Endothelial cell of umbilical vein (primary cell): Measurements from ENCODE around the gene C17orf100. TPM values are rescaled to one million over a fixed set of nuclear protein-coding genes. Genes with fewer than 3 reads are reported as not detected.
"Not testable (repeated sequence)": the region's sequence is repeated elsewhere in the genome, so short reads cannot be mapped to it uniquely, and the experiment has no call there.

ENCODE experiments used
- BruUV-seq: library from RNA; stranded (reverse); fragments of 400-500 nt; replicated peaks from 2 replicates; lab custom pipeline; 2021; lab: Mats Ljungman, UMichigan
- CTCF ChIA-PET: fragments of 300-600, 350-600 bp; sonication (Branson Sonifier 250); formaldehyde crosslinking; loops from one replicate; lab custom pipeline; 2021; ENCODE audit warnings: antibody characterized with exemption, inconsistent platforms; lab: Charles Lee
- POLR2A ChIA-PET: fragments of 300-600, 350-600 bp; sonication (Branson Sonifier 250); formaldehyde crosslinking; loops from one replicate; lab custom pipeline; 2021; ENCODE audit warnings: antibody characterized with exemption, inconsistent platforms; lab: Charles Lee
- DNase-seq: peaks from one replicate; pipeline ENCODE4 v3.0.0-alpha.2; 2011; ENCODE audit warnings: low read depth, low spot score
- FAIRE-seq: peaks from 2 replicates; lab custom pipeline; 2011; peaks lifted over from hg19 to GRCh38; lab: Jason Lieb, UNC
- H2AFZ ChIP-seq: 2 replicates; pipeline ENCODE4 v1.6.0; 2012; ENCODE audit warnings: low read depth, low read length, control low read depth, inconsistent platforms
- H3K27ac ChIP-seq: 2 replicates; pipeline ENCODE4 v1.5.1; 2011; ENCODE audit warnings: low read depth, mild to moderate bottlenecking, control low read depth, low read length, moderate library complexity; ENCODE audit not compliant: insufficient read depth
- H3K27me3 ChIP-seq, 2 experiments: 2 replicates each; pipeline versions ENCODE4 v1.6.0 to v1.6.1; 2011; ENCODE audit warnings: low read length in 2 of 2, mixed read lengths in 1 of 2; ENCODE audit not compliant: control insufficient read depth in 2 of 2, insufficient read depth in 2 of 2
- H3K36me3 ChIP-seq, 2 experiments: 2 replicates in 1 of 2; 3 replicates in 1 of 2; pipeline ENCODE4 v1.5.1; 2011; ENCODE audit warnings: low read length in 2 of 2, mild to moderate bottlenecking in 1 of 2, moderate library complexity in 1 of 2; ENCODE audit not compliant: control insufficient read depth in 2 of 2, insufficient read depth in 2 of 2; ENCODE audit errors: extremely low read depth in 1 of 2
- H3K4me1 ChIP-seq: 3 replicates; pipeline ENCODE4 v1.5.1; 2011; ENCODE audit warnings: mild to moderate bottlenecking, low read length; ENCODE audit not compliant: control insufficient read depth, insufficient read depth; ENCODE audit errors: extremely low read depth
- H3K4me2 ChIP-seq: 2 replicates; pipeline ENCODE4 v1.6.1; 2011; ENCODE audit warnings: low read length, control low read depth, mixed read lengths; ENCODE audit not compliant: insufficient read depth
- H3K4me3 ChIP-seq, 3 experiments: fragments of 200-600 bp in 1 of 3; sonication (generic), shearing (Covaris generic) in 1 of 3; replicated peaks in 1 of 3; 2 replicates each; pipeline ENCODE4 v1.5.1; 2011 to 2016; ENCODE audit warnings: control low read depth in 3 of 3, low read length in 3 of 3, mild to moderate bottlenecking in 2 of 3, inconsistent platforms in 1 of 3, low read depth in 1 of 3, moderate library complexity in 1 of 3; ENCODE audit not compliant: insufficient read depth in 1 of 3
- H3K79me2 ChIP-seq: 2 replicates; pipeline ENCODE4 v1.6.0; 2012; ENCODE audit warnings: low read length, inconsistent platforms; ENCODE audit not compliant: control insufficient read depth, insufficient read depth
- H3K9ac ChIP-seq: replicated peaks from 2 replicates; pipeline ENCODE3; 2011; ENCODE audit warnings: low read length, control low read depth; ENCODE audit not compliant: insufficient read depth; ENCODE audit errors: extremely low read depth
- H3K9me1 ChIP-seq: replicated peaks from 3 replicates; pipeline ENCODE4 v1.6.0; 2011; ENCODE audit warnings: mild to moderate bottlenecking, low read length; ENCODE audit not compliant: control insufficient read depth, insufficient read depth; ENCODE audit errors: extremely low read depth
- H3K9me3 ChIP-seq: replicated peaks from 2 replicates; pipeline ENCODE4 v1.5.1; 2012; ENCODE audit warnings: low read length, inconsistent platforms; ENCODE audit not compliant: control insufficient read depth, insufficient read depth
- H4K20me1 ChIP-seq: replicated peaks from 2 replicates; pipeline ENCODE3; 2011; ENCODE audit warnings: mild to moderate bottlenecking, low read length; ENCODE audit not compliant: control insufficient read depth, insufficient read depth; ENCODE audit errors: extremely low read depth
- EZH2 ChIP-seq: IDR thresholded peaks from 2 replicates; pipeline ENCODE4 v1.6.1; 2012; ENCODE audit warnings: borderline replicate concordance, low read depth, mild to moderate bottlenecking, moderate library complexity, low read length, inconsistent platforms; ENCODE audit not compliant: severe bottlenecking
- FOS ChIP-seq: IDR thresholded peaks from 2 replicates; pipeline ENCODE4 v1.6.1; 2011; ENCODE audit warnings: mild to moderate bottlenecking, low read length, moderate library complexity, borderline replicate concordance; ENCODE audit not compliant: insufficient read depth
- GATA2 ChIP-seq: IDR thresholded peaks from 2 replicates; pipeline ENCODE4 v1.7.0; 2011; ENCODE audit warnings: low read depth, mild to moderate bottlenecking, moderate library complexity, mixed read lengths, low read length; ENCODE audit not compliant: insufficient read length, insufficient read depth
- MYC ChIP-seq: IDR thresholded peaks from one replicate; pipeline ENCODE4 v1.6.1; 2011; ENCODE audit warnings: mild to moderate bottlenecking, low read depth, low read length
- POLR2AphosphoS5 ChIP-seq: IDR thresholded peaks from 2 replicates; pipeline ENCODE4 v1.6.1; 2012; ENCODE audit warnings: low read depth, mild to moderate bottlenecking, control low read depth, low read length, moderate library complexity; ENCODE audit not compliant: insufficient read depth
- dilution Hi-C: fragments of 300-500 bp; cut with MboI; formaldehyde crosslinking; loops from one replicate; pipeline ENCODE4 v1.15.0; 2019; ENCODE audit warnings: low sequenced_read_pairs; ENCODE audit not compliant: extremely low pct_ligation_motif_present
- intact Hi-C: fragments of 100-400 bp; cut with micrococcal nuclease; formaldehyde crosslinking; loops from one replicate; pipeline ENCODE4 v1.10.0; 2022
- polyA plus RNA-seq, 4 experiments: library from polyadenylated mRNA; depleted of rRNA in 3 of 4; stranded (reverse) in 3 of 4; unstranded in 1 of 4; fragments of >200 nt; gene quantifications; 2 replicates each; pipeline versions ENCODE4 v1.2.1 to v1.2.3, GENCODE V29; 2011 to 2012; ENCODE audit warnings: missing spikeins in 1 of 4
- total RNA-seq: library from RNA; stranded (reverse); gene quantifications from 2 replicates; pipeline ENCODE4 v1.2.3, GENCODE V29; 2021
- TF ChIP-seq, protein P1 (sequence below), 2 donors: IDR thresholded peaks; 1 replicate in 1 of 2; 2 replicates in 1 of 2; pipeline ENCODE4 v1.5.1; 2011; ENCODE audit warnings: low read length in 2 of 2, mild to moderate bottlenecking in 2 of 2, moderate library complexity in 2 of 2, control low read depth in 1 of 2, inconsistent platforms in 1 of 2, low read depth in 1 of 2; ENCODE audit not compliant: insufficient read depth in 1 of 2; ENCODE audit errors: extremely low read depth in 1 of 2

The C17orf100 gene
- total and polyA plus RNA-seq, 2 donors (not counting 3 experiments of a cell fraction or from before 2014, with no cell fraction given): 0.99 to 1.4 TPM

- FAIRE-seq (no peak), DNase-seq (no peak)
- ChIA-PET CTCF (no interaction called here), POLR2A (no interaction called here)
- BruUV-seq: no TSS peak
- Histone ChIP-seq H3K4me1 (no peaks in the 10 kb centered on the region), H3K4me3 (no peak overlapping the region), H3K9me1 (no peaks in the 10 kb centered on the region), H3K27me3 (peaks cover 0 to 7% of the 10 kb centered on the region in 2 experiments), H4K20me1 (no peaks in the 10 kb centered on the region), H2AFZ (no peak overlapping the region), H3K79me2 (no peaks in the 10 kb centered on the region), H3K36me3 (no peaks in the 10 kb centered on the region), H3K4me2 (no peak overlapping the region), H3K27ac (no peak overlapping the region), H3K9ac (no peak overlapping the region), H3K9me3 (no peaks in the 10 kb centered on the region)
- dilution Hi-C loops: no loop called here
- intact Hi-C loops: no loop called here
- TF ChIP-seq, protein P1, sequence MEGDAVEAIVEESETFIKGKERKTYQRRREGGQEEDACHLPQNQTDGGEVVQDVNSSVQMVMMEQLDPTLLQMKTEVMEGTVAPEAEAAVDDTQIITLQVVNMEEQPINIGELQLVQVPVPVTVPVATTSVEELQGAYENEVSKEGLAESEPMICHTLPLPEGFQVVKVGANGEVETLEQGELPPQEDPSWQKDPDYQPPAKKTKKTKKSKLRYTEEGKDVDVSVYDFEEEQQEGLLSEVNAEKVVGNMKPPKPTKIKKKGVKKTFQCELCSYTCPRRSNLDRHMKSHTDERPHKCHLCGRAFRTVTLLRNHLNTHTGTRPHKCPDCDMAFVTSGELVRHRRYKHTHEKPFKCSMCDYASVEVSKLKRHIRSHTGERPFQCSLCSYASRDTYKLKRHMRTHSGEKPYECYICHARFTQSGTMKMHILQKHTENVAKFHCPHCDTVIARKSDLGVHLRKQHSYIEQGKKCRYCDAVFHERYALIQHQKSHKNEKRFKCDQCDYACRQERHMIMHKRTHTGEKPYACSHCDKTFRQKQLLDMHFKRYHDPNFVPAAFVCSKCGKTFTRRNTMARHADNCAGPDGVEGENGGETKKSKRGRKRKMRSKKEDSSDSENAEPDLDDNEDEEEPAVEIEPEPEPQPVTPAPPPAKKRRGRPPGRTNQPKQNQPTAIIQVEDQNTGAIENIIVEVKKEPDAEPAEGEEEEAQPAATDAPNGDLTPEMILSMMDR (IDR thresholded peaks at IDR 0.05; ENCODE audit: extremely low read depth in 1 of 2, insufficient read depth in 1 of 2, low read depth in 1 of 2, low read length in 2 of 2): no peak
- TF ChIP-seq FOS (no peak), POLR2AphosphoS5 (no peak), GATA2 (no peak), MYC (no peak)
Observed at GRCh38 chr17:6690641-6691040, 39.1 kb downstream of the C17orf100 start.

- no peak for DNase-seq
- H3K27me3 ChIP-seq: peaks cover 0 to 6% of the 10 kb centered on the region in 2 experiments
- H3K36me3 ChIP-seq: no peaks in the 10 kb centered on the region
- no TSS peak for BruUV-seq
- no peak for FAIRE-seq
- H3K4me3 ChIP-seq: no peak overlapping the region
- H3K9me1 ChIP-seq: no peaks in the 10 kb centered on the region
- TF ChIP-seq POLR2AphosphoS5 (no peak), MYC (no peak), GATA2 (no peak), EZH2 (no peak)
- H3K27ac ChIP-seq: no peak overlapping the region
- dilution Hi-C loops: no loop called here
- POLR2A ChIA-PET: no interaction called here
- no peaks in the 10 kb centered on the region for H3K79me2 ChIP-seq
- no peak overlapping the region for H3K9ac ChIP-seq
- H4K20me1 ChIP-seq: no peaks in the 10 kb centered on the region
- H3K9me3 ChIP-seq: no peaks in the 10 kb centered on the region
- no peak overlapping the region for H2AFZ ChIP-seq
- CTCF ChIA-PET: no interaction called here
- H3K4me1 ChIP-seq: no peaks in the 10 kb centered on the region
- H3K4me2 ChIP-seq: no peak overlapping the region
- intact Hi-C loops: no loop called here
Observed at GRCh38 chr17:6691546-6691945, 40.0 kb downstream of the C17orf100 start.

- H3K4me1 ChIP-seq, DNase-seq, H3K36me3 ChIP-seq, H3K4me3 ChIP-seq, dilution Hi-C loops, H3K9me3 ChIP-seq, FAIRE-seq, POLR2A ChIA-PET, H4K20me1 ChIP-seq, H3K9ac ChIP-seq, intact Hi-C loops, H3K79me2 ChIP-seq, BruUV-seq, H2AFZ ChIP-seq, H3K27ac ChIP-seq, CTCF ChIA-PET, H3K4me2 ChIP-seq, H3K27me3 ChIP-seq, H3K9me1 ChIP-seq: not testable (repeated sequence)
Observed at GRCh38 chr17:6691958-6692357, 40.4 kb downstream of the C17orf100 start.
